Coronary artery (tissue), 2 donors: Measurements from ENCODE around the gene UTP11.
"Not testable (repeated sequence)": the region's sequence is repeated elsewhere in the genome, so short reads cannot be mapped to it uniquely, and the experiment has no call there.

Source experiments
- DNase-seq: peaks from one replicate; pipeline ENCODE4 v3.0.0-alpha.2; 2017; ENCODE audit warnings: low spot score
- H3K27ac ChIP-seq, 2 donors: fragments of 200-600 bp; sonication (generic); one replicate each; pipeline ENCODE4 v1.5.1; 2016 to 2019
- H3K4me3 ChIP-seq: fragments of 200-600 bp; sonication (generic); 2 replicates; pipeline ENCODE4 v1.5.1; 2016; ENCODE audit warnings: mild to moderate bottlenecking, moderate library complexity
- CTCF ChIP-seq: fragments of 200-600 bp; sonication (generic); IDR thresholded peaks from one replicate; pipeline ENCODE4 v1.5.1; 2019; ENCODE audit warnings: antibody characterized with exemption

UTP11 gene

GRCh38 chr1:38029081-38029681 lies 16.6 kb downstream of the UTP11 start:
- DNase-seq, result no peak
- Histone ChIP-seq H3K4me3 (no peak overlapping the region), H3K27ac (no peak overlapping the region)
- no peak for TF ChIP-seq CTCF

GRCh38 chr1:38029685-38030511 lies 17.4 kb downstream of the UTP11 start:
- H3K4me3 ChIP-seq, result no peak overlapping the region
- no peak for DNase-seq
- TF ChIP-seq CTCF, result no peak
- H3K27ac ChIP-seq, result peak overlapping the region in 1 of 2 donors; percentile 4

- DNase-seq, result no peak
- no peak for TF ChIP-seq CTCF
- Histone ChIP-seq H3K27ac (no peak overlapping the region), H3K4me3 (no peak overlapping the region)
Observed at GRCh38 chr1:38030596-38031512, 18.3 kb downstream of the UTP11 start.

- no peak for TF ChIP-seq CTCF
- DNase-seq, result no peak
- H3K27ac ChIP-seq, result no peak overlapping the region
Observed at GRCh38 chr1:38031513-38031866, 19.0 kb downstream of the UTP11 start.

GRCh38 chr1:38032992-38033391 lies 20.5 kb downstream of the UTP11 start:
- not testable (repeated sequence) for H3K4me3 ChIP-seq, DNase-seq, H3K27ac ChIP-seq

More at GRCh38 chr1:38031513-38031866, 19.0 kb downstream of the UTP11 start:
- H3K4me3 ChIP-seq, result no peak overlapping the region

GRCh38 chr1:38034871-38035270 lies 22.3 kb downstream of the UTP11 start:
- no peak for DNase-seq
- no peak overlapping the region for H3K4me3 ChIP-seq
- H3K27ac ChIP-seq, result no peak overlapping the region
- no peak for TF ChIP-seq CTCF

- H3K4me3 ChIP-seq, result no peak overlapping the region
- no peak for DNase-seq
- TF ChIP-seq CTCF, result no peak
- H3K27ac ChIP-seq, result no peak overlapping the region
Observed at GRCh38 chr1:38037221-38037939, 24.8 kb downstream of the UTP11 start.
